Activated CD8-positive, alpha-beta memory T cell treated with anti-CD3 and anti-CD28 coated beads, Interleukin-2, amount 50 U/mL, for 24 hours (primary cell): ENCODE data around the gene BRD7.

Experiments
- DNase-seq: peaks from one replicate; pipeline ENCODE4 v3.0.0-alpha.2; 2020; ENCODE audit errors: extremely low read depth

Gene BRD7

GRCh38 chr16:50303605-50304466 is 65.0 kb downstream of the BRD7 start:
- DNase-seq, result no peak

GRCh38 chr16:50303041-50303604 is 65.7 kb downstream of the BRD7 start:
- DNase-seq, result no peak

DNA sequence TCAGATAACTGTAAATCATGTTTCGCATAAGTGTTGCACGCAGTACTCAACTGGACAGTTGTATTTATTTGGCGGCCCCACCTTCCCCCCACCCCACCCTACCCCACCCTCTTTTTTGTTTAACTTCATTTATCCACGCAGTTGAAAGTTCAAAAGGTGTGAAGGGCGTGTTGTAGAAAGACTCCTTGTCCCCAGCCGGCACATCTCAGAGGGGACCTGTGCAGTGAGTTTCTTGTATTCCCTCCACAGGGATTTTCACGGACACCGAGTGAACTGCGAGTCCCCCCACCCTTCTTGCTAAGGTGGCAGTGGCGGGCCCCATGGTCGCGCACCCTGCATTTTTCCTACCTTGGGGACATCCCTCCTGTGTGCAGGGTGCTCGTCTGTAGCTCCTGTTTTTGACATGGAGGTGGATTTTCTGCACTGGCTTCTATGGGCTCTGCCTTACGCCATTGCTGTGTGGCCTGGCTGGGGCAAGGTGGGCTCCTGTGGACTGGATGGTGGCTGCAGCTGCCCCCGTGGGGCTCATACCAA is 66.2 kb downstream of the BRD7 start:
- no peak for DNase-seq

DNA sequence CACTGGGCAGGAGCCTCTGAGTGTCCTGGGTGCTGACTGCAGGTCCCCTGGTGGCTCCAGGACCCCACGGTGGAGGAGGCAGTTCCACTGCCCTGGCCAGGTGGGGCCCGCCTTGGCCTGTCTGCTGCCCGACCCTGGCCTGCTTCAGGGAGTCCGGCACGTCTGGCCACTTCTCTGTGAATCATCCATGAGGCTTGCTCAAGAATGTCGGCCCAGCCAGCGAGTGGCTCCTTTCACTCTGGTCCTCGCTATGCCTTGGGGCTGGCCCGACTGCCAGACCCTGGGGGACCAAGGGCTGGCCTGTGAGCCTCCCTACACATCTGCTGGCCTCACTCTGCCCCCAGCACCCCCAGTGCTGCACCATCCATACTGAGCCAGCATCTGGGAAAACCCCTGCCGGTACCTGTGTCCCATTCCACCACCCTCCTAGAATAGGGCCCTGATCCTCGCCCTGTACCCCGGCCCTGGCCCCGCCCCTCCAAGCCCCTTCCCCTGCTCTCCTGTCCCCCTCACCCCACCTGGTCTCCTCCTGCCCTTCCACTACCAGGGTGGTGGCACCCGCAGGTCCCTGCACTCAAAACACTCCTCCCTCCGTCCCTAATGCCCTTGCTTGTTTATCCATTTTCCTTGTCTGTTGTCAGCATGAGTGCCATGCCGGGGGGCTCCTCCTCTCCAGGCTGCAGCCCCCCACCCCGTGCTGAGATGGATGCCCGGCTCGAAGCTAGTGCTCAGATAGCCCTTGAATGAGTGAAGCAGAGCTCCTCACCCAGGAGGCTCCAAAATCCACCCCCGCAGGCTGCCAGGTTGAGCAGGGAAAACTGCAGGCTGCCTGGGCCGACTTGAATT is 66.9 kb downstream of the BRD7 start:
- no peak for DNase-seq

DNA sequence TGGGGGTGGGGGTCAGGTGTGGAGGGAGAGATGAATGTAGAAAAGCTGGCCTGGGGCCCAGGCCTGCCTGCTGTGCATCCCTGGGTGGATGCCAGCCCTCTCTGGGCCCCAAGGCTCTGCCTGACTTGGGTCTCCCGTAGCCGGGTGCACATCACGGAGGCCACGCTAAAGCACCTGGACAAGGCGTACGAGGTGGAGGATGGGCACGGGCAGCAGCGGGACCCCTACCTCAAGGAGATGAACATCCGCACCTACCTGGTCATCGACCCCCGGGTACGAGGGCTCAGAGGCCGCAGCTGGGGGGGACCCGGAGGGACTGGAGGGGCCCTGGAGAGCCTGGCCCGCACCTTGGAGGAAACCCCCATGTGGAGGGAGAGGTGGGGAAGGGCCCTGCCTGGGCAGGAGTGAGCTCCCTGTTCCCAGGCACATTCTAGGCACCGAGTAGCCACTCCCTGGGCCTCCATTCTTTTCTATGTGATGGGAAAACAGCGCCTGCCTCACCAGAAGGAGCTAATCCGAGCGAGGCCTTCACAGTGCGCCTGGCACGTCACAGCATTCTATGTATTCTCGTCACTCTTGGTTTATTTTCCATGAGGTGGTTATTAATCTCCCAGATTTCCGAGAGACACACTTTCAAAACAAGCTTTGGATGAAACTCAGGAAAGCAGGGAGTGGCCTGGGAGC is 67.7 kb downstream of the BRD7 start:
- DNase-seq, result no peak

GRCh38 chr16:50299508-50300105 is 69.2 kb downstream of the BRD7 start:
- DNase-seq, result no peak

DNA sequence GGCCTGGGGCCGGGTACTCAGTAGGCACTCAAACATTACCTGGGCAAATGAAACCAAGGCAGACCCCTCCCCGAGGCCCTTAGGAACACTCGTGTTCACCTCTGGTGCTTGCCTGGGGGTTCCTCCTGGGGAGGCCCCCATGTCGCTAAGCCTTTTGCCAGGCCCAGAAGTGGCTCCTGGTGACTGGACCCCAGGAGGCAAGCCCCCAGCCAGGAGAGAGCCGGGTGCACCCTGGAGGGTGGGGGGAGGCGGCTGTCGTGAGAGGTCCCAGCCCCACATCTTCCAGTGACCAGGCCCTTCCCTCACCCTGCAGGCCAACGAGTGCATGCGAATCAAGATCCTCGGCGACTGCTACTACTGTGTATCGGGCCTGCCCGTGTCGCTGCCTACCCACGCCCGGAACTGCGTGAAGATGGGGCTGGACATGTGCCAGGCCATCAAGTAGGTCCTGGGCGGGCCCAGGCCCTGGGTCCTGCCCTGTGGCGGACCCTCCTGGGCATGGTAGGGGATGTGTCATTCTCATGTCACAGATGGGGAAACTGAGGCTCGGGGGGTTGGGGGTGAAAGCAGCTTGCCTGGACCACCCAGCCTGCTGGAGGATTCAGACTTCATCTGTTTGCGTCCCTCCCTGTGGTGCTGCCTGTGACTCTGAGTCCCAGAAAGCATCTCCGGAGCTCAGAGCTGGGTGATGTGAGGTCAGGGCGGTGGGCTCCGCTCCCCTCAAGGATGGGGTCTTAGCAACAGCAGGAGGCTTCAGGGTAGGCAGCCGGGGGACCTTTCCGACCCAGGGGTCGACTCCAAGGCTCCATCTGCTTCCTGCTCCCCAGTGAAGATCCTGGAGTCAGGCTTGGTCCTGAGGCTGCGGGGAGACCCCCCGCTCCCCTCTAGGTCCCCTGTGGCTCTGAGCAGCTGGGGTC is 69.9 kb downstream of the BRD7 start:
- no peak for DNase-seq

- no peak for DNase-seq
Measured at GRCh38 chr16:50298075-50298460, 70.7 kb downstream of the BRD7 start.

DNA sequence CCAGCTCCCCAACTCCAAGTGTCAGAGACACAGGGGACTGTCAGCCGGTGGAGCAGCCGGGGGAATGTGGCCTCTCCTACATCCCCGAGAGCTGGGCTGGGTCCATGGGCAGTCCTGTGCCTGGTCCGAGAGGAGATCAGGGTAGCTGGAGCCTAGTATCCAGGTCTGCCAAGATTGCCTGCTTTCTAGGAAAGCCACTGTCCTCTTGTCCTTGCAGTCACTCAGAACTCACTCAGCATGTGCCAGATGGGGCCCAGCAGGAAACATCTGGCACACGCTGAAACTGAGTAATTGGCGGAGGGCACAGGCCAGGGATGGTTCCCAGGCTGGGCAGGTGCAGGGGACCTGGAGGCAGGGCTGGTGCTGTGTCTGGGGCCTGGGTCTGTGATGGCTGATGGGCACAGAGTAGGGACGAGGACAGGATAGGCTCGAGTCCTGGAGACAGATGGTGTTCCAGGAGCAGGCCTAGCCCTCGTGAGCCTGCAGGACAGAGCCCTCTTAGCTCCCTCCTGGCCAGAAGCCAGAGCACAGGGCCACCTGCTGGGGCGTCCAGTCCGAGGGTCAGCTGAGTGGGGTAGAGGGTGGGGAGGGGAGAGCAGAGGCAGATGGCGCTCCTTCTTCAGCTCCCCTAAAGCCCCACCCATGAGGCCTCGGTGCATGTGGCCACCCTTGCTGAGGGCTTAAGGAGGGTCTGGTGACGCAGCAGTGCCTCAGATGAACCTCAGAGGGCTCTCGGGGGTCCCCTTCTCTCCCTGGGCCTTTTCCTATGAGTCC is 71.3 kb downstream of the BRD7 start:
- DNase-seq, result no peak

DNA sequence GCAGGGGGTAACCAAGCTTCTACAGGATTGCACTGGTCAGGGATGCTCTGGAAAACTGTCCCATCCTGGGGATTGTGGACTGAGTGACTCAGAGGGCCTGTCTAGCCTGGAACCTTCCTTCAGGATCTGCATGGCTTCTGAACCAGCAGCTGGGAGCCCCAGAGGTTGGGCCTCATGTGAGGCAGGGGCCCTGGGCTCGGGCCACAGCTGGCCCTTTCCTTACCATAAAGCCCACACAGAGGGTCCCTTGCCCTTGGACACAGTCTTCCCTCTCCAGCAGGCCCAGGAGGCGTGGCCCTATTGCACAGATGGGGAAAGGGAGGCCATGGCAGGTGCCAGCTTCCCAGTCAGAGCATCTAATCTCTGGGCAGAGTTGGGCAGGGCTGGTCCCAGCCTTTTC is 72.0 kb downstream of the BRD7 start:
- no peak for DNase-seq

GRCh38 chr16:50295541-50296132 is 73.2 kb downstream of the BRD7 start:
- DNase-seq, result no peak

DNA sequence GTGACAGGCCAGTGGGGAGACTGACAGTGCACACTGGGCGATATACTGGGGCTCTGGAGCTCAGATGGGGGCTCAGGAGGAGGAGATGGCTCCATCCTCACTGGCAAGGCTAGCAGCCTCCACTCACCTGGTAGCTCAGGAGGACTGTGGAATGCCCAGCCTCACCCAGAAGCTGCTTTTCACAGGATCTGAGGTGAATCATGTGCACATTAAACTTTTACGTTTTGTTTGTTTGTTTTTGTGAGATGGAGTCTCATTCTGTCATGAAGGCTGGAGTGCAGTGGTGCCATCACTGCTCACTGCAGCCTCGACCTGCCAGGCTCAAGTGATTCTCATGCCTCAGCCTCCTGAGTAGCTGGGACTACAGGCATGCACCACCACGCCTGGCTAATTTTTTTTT is 73.8 kb downstream of the BRD7 start:
- DNase-seq, result no peak

DNA sequence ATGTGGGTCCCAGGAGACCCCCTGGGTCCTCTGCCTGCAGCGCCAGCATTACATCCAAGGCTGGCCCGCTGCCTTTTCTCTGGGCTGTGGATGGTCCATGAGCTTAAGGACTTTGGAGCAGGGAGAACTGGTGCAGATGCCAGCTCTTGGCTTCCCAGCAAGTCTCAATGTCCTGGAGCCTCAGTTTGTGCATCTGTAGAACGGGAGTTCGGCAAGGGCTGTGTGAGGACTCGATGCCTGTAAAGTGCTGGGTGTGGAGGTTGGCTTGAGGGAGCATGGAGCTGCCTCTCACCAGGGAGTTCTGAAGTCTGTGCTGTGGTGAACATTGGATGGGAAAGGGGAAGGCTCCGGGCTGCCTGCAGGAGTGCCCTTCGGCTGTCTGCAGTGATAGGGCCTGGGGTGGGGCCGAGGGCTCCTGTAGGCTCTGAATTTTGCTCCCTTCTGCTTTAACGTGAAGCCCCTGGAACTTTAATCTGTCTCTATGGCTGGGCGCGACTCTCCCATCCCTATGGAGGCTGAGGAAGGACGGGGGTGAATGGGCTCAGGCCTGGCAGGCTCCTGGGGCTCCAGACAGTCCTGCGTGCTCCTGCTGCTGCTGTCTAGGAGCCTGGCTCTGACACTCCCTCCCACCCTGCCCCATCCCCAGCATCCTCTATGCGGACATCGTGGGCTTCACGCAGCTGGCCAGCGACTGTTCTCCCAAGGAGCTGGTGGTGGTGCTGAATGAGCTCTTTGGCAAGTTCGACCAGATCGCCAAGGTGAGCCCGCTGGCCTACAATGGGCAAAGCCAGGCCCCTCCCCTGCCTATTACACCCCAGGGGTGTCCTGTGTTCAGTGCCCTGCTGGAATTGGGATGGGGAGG is 74.6 kb downstream of the BRD7 start:
- DNase-seq, result no peak

GRCh38 chr16:50293041-50293783 is 75.6 kb downstream of the BRD7 start:
- no peak for DNase-seq

DNA sequence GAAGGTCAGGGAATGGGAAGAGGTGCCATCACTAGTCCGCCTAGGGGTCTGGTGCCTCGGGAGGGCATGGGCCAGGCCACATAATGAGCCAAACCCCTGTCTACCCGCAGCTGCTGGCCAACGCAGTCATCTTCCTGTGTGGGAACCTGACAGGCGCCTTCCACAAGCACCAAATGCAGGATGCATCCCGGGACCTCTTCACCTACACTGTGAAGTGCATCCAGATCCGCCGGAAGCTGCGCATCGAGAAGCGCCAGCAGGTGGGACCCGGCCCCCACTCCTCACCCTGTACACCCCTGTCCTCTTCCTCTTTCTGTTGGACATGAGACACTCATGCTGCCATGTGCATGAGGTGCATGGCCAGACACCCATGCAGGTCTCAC is 76.2 kb downstream of the BRD7 start:
- DNase-seq, result no peak

DNA sequence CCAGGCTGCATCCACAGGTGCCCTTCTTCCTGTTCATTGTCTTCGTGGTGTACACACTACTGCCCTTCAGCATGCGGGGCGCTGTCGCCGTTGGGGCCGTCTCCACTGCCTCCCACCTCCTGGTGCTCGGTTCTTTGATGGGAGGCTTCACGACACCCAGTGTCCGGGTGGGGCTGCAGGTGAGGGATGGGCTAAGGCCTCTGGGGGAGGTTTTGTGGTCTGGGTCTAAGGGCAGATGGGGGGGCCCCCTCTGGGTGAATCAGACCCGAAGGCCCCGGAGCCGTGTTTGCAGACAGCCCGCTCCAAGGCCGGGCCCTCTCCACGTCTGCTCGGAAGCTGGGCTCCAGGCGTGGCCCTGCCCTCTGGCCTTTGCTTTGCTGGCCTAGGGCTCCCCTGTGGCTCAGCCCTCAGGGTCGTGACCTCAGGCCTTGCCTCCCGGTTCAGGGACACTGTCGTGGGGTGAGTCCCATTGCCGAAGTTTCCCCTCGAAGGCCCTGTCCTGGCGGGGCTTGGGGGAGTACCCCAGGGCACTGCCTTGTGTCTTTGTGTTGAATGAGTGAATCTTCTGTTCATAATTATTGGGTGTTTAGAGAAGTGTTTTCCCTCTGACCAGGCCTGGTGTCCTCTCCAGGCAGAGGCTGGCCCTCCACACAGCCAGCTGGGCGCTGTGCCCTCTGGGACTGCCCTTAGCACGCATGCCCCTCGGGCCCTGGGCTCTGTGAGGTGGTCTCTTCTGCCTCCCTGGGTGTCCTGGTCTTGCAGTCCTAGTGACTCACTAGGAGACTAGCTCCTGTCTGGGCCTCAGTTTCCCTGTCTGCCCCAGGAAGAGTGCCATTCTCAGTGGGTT is 76.8 kb downstream of the BRD7 start:
- DNase-seq, result no peak

DNA sequence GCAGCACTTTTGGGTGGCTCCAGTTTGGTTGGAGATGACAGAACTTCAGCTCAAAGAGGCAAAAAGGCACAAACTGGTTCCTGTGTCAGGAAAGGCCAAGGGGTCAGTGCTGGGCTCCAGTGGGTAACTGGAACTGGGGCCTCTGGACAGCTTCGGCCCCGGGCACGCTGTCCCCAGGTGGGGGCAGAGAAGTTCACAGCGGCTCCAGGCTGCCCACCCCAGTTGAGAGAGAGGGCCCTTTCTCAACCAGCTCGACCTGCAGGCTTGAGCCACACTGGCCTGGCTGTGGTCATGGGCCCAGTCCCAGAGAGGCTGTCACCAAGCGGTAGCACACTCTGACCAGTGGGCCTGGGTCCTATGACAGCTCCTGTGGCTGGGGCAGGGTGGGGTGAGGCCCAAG is 77.9 kb downstream of the BRD7 start:
- DNase-seq, result no peak
